NCI-H187 (cell line): ENCODE results near the gene MISP.

Experiments used
- DNase-seq, 2 experiments: peaks; one replicate each; lab custom pipeline; 2025; lab: John Stamatoyannopoulos, UW

MISP gene

GRCh38 chr19:808423-808775, 57.5 kb downstream of the MISP start:
- DNase-seq: no peak

- no peak for DNase-seq
These were observed 59.4 kb downstream of the MISP start for GRCh38 chr19:810077-810855.

GRCh38 chr19:810883-811489, 60.1 kb downstream of the MISP start:
- no peak for DNase-seq

- DNase-seq: no peak
These were observed 60.7 kb downstream of the MISP start for GRCh38 chr19:811506-812048.

- no peak for DNase-seq
These were observed 61.3 kb downstream of the MISP start for GRCh38 chr19:812049-812746.

GRCh38 chr19:812747-813218, 61.9 kb downstream of the MISP start:
- no peak for DNase-seq

GRCh38 chr19:813219-814151, 62.6 kb downstream of the MISP start:
- no peak for DNase-seq
